Thymus (tissue), 11 donors: ENCODE data around the gene RANBP3L. TPM values are rescaled to one million over a fixed set of nuclear protein-coding genes. Genes with fewer than 3 reads are reported as not detected.

Experiments
- DNase-seq, 9 donors: peaks; one replicate each; pipeline ENCODE4 v3.0.0-alpha.2; 2013; ENCODE audit warnings: low spot score in 9 of 9, low read depth in 6 of 9, missing footprints in 1 of 9
- H3K27ac ChIP-seq, 2 donors: one replicate each; pipeline ENCODE4 v1.5.1; 2013; ENCODE audit warnings: control low read depth in 1 of 2, low read depth in 1 of 2, low read length in 1 of 2, mild to moderate bottlenecking in 1 of 2, moderate library complexity in 1 of 2
- H3K27me3 ChIP-seq, 2 donors: one replicate each; pipeline ENCODE4 v1.5.1; 2013; ENCODE audit warnings: low read length in 1 of 2; ENCODE audit not compliant: control insufficient read depth in 2 of 2, insufficient read depth in 1 of 2
- H3K36me3 ChIP-seq, 2 donors: one replicate each; pipeline ENCODE4 v1.5.1; 2013; ENCODE audit warnings: low read length in 1 of 2, mild to moderate bottlenecking in 1 of 2, moderate library complexity in 1 of 2; ENCODE audit not compliant: control insufficient read depth in 2 of 2, insufficient read depth in 2 of 2
- H3K4me1 ChIP-seq, 2 donors: one replicate each; pipeline ENCODE4 v1.5.1; 2013; ENCODE audit warnings: low read length in 2 of 2; ENCODE audit not compliant: control insufficient read depth in 2 of 2, insufficient read depth in 2 of 2
- H3K4me3 ChIP-seq, 2 donors: one replicate each; pipeline ENCODE4 v1.5.1; 2013; ENCODE audit warnings: low read length in 2 of 2, control low read depth in 1 of 2, mild to moderate bottlenecking in 1 of 2
- H3K9me3 ChIP-seq, 2 donors: one replicate each; pipeline ENCODE4 v1.5.1; 2013; ENCODE audit warnings: low read length in 1 of 2, mild to moderate bottlenecking in 1 of 2; ENCODE audit not compliant: control insufficient read depth in 2 of 2, insufficient read depth in 1 of 2
- WGBS: extraction: QIAGEN DNeasy Blood & Tissue Kit; methylation state at CpG from one replicate; pipeline ENCODE4 v1.1.7; 2013; 5-methylcytosine and 5-hydroxymethylcytosine counted together
- polyA plus RNA-seq: library from polyadenylated mRNA; stranded (reverse); fragments of 200-250 nt; gene quantifications from one replicate; pipeline ENCODE4 v1.2.3, GENCODE V29; 2013
- total RNA-seq: library from RNA; stranded (reverse); fragments of 120-200 nt; gene quantifications from one replicate; pipeline ENCODE4 v1.2.4, GENCODE V29; 2013
- donor health status: healthy.

RANBP3L gene
- total and polyA plus RNA-seq, 2 donors, result 0.14 to 0.41 TPM

DNA sequence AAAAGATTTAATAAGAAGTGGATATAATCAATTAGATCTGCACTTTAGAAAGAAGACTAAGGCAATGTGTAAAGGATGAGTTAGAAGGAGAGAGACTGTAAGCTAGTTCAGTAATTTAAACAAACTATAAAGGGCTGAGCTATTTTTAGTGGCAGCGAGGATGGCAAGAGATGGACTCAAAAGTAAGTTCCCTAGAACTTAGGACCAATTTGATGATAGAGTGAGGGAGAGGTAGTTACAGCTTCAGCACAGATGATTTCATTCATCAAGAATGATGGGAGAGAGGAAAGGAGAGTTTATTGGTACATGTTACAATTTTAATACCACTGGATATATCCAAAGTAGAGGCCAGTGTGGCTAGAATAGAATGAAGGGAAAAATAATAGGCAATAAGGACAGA is 79.1 kb downstream of the RANBP3L start:
- H3K4me3 ChIP-seq, result no peak overlapping the region
- peaks cover 8 to 21% of the 10 kb centered on the region in 2 donors for H3K36me3 ChIP-seq
- DNase-seq, result no peak
- H3K27ac ChIP-seq, result no peak overlapping the region
- H3K9me3 ChIP-seq, result no peaks in the 10 kb centered on the region
- H3K4me1 ChIP-seq, result no peaks in the 10 kb centered on the region
- H3K27me3 ChIP-seq, result no peaks in the 10 kb centered on the region
- 99% methylated on average over 1 of the region's 1 CpG for WGBS

DNA sequence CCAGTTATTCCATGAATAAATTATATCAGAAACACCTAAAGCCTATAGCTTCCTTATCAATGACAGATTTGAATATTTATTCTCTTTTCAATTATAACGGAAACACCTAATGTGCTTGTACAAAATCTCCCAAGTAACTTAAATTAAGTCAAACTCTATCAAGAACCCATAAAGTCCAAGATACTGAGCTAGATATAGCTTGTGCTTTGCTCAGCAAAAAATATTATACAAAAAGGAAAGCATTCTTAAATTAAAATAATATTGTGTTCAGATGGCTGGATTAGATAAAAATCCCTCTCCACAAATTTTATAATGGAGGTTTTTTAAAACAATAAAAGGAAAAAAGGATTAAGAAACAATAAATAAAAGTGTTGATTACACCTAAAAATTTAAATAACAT is 83.7 kb downstream of the RANBP3L start:
- no peaks in the 10 kb centered on the region for H3K9me3 ChIP-seq
- H3K4me3 ChIP-seq, result no peak overlapping the region
- H3K27me3 ChIP-seq, result no peaks in the 10 kb centered on the region
- H3K36me3 ChIP-seq, result peaks cover 8 to 18% of the 10 kb centered on the region in 2 donors
- H3K4me1 ChIP-seq, result no peaks in the 10 kb centered on the region
- H3K27ac ChIP-seq, result no peak overlapping the region
- 99% methylated on average over 1 of the region's 1 CpG for WGBS
- DNase-seq, result no peak

DNA sequence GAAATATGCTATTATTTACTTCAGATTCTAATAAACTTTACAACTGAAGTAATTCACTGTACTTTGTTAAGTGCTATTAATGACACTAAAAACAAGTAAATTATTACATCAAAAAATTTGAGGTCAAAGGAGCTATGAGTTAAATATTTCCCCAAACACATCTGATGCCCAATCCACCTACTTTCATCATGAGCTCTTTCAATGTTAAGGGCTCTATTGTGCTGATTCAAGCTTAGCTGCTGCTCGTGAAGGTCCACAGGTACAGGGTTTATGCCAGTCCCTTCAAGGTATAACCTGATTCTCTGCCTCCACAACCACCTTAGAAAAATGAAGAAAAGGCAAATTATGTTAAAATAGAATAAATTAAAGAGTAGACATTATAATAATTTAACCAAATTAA is 84.1 kb downstream of the RANBP3L start:
- H3K27me3 ChIP-seq, result no peaks in the 10 kb centered on the region
- H3K4me1 ChIP-seq, result no peaks in the 10 kb centered on the region
- DNase-seq, result no peak
- H3K27ac ChIP-seq, result no peak overlapping the region
- peaks cover 13 to 22% of the 10 kb centered on the region in 2 donors for H3K36me3 ChIP-seq
- no peak overlapping the region for H3K4me3 ChIP-seq
- WGBS, result 99% methylated on average over 1 of the region's 1 CpG
- H3K9me3 ChIP-seq, result no peaks in the 10 kb centered on the region

DNA sequence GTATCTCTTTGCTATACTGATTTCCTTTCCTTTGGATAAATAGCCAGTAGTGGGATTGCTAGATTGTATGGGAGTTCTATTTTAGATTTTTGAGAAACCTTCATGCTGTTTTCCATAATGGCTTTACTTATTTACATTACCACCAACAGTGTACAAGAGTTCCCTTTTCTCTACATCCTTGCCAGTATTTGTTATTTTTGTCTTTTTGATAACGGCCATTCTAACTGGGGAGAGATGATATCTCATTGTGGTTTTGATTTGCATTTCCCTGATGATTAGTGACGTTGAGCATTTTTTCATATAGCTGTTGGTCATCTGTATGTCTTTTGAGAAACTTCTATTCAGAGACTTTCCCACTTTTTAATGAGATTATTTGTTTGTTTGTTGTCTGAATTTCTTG is 85.8 kb downstream of the RANBP3L start:
- no peaks in the 10 kb centered on the region for H3K27me3 ChIP-seq
- no peaks in the 10 kb centered on the region for H3K4me1 ChIP-seq
- WGBS, result 63% methylated on average over 2 of the region's 2 CpGs
- H3K27ac ChIP-seq, result no peak overlapping the region
- no peak overlapping the region for H3K4me3 ChIP-seq
- peaks cover 13 to 18% of the 10 kb centered on the region in 2 donors for H3K36me3 ChIP-seq
- no peaks in the 10 kb centered on the region for H3K9me3 ChIP-seq
- DNase-seq, result no peak

DNA sequence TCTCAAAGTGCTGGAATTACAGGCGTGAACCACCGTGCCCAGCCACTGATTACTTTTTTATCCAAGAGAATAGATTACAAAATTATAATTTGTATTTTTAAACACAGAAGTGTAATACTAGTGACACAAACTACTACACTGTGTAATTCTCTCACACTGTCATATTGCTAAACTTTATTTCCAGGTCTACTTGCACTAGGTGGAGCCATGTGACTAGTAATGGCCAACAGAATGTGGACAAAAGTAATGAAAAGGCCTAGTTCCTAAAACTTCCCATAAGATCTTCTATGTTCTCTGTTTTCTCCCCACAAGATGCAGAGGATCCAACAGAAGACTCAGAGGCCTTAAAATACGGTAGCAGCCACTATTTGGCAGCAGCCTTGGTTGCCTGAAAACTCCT is 87.3 kb downstream of the RANBP3L start:
- Histone ChIP-seq H3K27ac (no peak overlapping the region), H3K27me3 (no peaks in the 10 kb centered on the region), H3K9me3 (no peaks in the 10 kb centered on the region), H3K4me3 (no peak overlapping the region), H3K36me3 (peaks cover 9 to 10% of the 10 kb centered on the region in 2 donors), H3K4me1 (no peaks in the 10 kb centered on the region)
- WGBS, result 97% methylated on average over 3 of the region's 3 CpGs
- no peak for DNase-seq

DNA sequence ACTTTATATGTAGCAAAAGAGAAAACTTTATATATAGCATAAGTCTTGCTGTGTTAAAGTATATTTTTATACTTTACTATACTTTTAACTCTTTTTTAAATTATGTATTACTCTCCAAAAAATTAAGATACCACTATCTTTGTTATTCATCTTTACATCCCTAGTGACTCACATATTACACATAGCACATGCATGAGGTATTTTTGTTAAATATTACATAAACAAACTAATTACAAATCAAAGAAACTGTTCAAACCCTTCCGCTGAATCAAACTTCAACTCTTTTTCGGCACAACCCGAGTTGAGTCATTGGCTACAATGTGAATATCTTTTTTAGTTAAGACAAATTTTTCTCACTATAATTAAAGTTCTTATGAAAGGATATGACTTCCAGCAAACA is 92.0 kb downstream of the RANBP3L start:
- no peak overlapping the region for H3K4me3 ChIP-seq
- DNase-seq, result no peak
- no peaks in the 10 kb centered on the region for H3K4me1 ChIP-seq
- H3K27me3 ChIP-seq, result no peaks in the 10 kb centered on the region
- H3K9me3 ChIP-seq, result no peaks in the 10 kb centered on the region
- 97% methylated on average over 3 of the region's 3 CpGs for WGBS
- no peak overlapping the region for H3K27ac ChIP-seq
- peaks cover 6 to 15% of the 10 kb centered on the region in 2 donors for H3K36me3 ChIP-seq

DNA sequence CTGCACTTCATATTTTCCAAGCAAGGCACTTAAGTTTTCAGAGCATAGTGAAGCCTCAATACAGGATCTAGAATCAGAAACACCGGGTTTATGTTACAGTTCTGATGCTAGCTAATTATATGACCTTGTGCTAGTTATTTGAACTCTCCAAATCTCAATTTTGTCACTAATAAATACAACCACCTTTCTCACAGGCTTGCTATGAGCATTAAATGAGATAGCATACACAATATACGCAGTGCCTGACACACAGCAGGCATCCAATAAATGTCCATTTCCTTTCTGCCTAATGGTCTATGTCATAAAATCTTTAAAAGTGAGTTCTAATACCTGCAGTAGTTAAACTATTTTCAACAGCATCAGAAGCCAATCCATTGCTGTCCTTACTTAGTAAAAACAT is 92.9 kb downstream of the RANBP3L start:
- no peak for DNase-seq
- Histone ChIP-seq H3K4me1 (no peaks in the 10 kb centered on the region), H3K27me3 (no peaks in the 10 kb centered on the region), H3K27ac (no peak overlapping the region), H3K36me3 (peaks cover 6 to 13% of the 10 kb centered on the region in 2 donors), H3K4me3 (no peak overlapping the region), H3K9me3 (no peaks in the 10 kb centered on the region)
- WGBS, result 98% methylated on average over 2 of the region's 2 CpGs

DNA sequence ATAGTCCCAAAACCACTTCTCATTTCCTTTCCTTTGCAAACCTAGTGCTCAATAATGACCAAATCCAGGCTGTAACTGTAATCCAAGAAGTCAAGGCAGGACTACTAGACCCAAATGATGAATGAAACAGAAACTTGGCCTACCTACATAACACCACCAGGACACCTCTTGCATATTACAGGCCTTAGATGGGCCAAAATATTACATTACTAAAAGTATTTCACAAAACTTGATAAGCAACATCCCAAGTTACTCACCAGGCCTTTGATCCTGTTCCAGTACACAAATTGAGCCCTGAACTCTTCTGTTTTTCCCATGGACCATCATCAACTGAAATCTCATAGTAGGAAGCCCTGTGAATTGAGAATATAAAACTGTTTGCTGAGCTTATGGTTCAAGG is 94.8 kb downstream of the RANBP3L start:
- Histone ChIP-seq H3K27ac (no peak overlapping the region), H3K9me3 (no peaks in the 10 kb centered on the region), H3K27me3 (no peaks in the 10 kb centered on the region), H3K4me1 (no peaks in the 10 kb centered on the region), H3K4me3 (no peak overlapping the region), H3K36me3 (peaks cover 0 to 13% of the 10 kb centered on the region in 2 donors)
- DNase-seq, result no peak

DNA sequence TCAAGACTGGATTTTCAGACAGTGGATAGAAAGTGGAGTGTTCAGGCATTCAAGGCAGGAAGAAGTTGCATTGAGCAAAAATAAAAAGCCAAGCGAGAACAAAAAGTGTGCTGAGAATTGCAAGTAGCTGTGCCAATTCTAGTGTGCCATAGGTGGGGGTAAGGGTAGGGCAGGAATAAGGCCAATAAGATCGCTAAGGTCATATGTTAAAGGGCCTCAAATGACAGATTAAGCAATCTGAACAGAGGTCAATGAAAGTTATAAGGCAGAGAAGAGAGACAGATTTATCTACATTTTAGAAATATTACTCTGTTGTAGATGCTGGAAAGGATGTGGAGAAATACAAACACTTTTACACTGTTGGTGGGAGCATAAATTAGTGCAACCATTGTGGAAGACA is 96.4 kb downstream of the RANBP3L start:
- peaks cover 4 to 17% of the 10 kb centered on the region in 2 donors for H3K36me3 ChIP-seq
- DNase-seq, result no peak
- no peak overlapping the region for H3K4me3 ChIP-seq
- WGBS, result 100% methylated on average over 2 of the region's 2 CpGs
- no peaks in the 10 kb centered on the region for H3K9me3 ChIP-seq
- H3K27me3 ChIP-seq, result no peaks in the 10 kb centered on the region
- no peaks in the 10 kb centered on the region for H3K4me1 ChIP-seq
- no peak overlapping the region for H3K27ac ChIP-seq

DNA sequence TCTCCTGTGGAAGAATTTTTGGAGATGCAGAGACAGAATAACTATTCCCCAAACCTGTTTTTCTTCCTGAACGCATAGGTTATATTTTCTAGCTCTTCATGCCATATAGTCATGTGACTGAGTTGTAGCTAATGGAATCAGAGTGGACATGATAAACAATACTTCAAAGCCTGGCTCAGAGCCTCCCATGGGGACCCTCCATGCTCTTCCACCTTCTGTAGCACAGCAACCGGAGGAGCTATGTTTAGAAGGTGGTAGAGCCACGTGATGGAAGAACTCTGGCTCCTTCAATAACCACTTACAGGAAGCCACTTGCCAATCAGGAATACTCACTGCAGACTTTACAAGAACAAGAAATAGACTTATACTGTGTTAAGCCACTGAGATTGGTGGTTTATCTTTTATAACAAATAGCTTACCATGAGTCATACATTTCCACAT is 99.2 kb downstream of the RANBP3L start:
- WGBS, result 76% methylated on average over 3 of the region's 3 CpGs
- Histone ChIP-seq H3K4me3 (no peak overlapping the region), H3K4me1 (no peaks in the 10 kb centered on the region), H3K9me3 (no peaks in the 10 kb centered on the region), H3K36me3 (peaks cover 4 to 17% of the 10 kb centered on the region in 2 donors), H3K27me3 (no peaks in the 10 kb centered on the region), H3K27ac (no peak overlapping the region)
- no peak for DNase-seq
